Endothelial cell of umbilical vein (primary cell): ENCODE results near the gene ZNF672. TPM values are rescaled to one million over a fixed set of nuclear protein-coding genes. Genes with fewer than 3 reads are reported as not detected.

Experiments used
- BruUV-seq: library from RNA; stranded (reverse); fragments of 400-500 nt; replicated peaks from 2 replicates; lab custom pipeline; 2021; lab: Mats Ljungman, UMichigan
- CTCF ChIA-PET: fragments of 300-600, 350-600 bp; sonication (Branson Sonifier 250); formaldehyde crosslinking; loops from one replicate; lab custom pipeline; 2021; ENCODE audit warnings: antibody characterized with exemption, inconsistent platforms; lab: Charles Lee
- POLR2A ChIA-PET: fragments of 300-600, 350-600 bp; sonication (Branson Sonifier 250); formaldehyde crosslinking; loops from one replicate; lab custom pipeline; 2021; ENCODE audit warnings: antibody characterized with exemption, inconsistent platforms; lab: Charles Lee
- DNase-seq: peaks from one replicate; pipeline ENCODE4 v3.0.0-alpha.2; 2011; ENCODE audit warnings: low read depth, low spot score
- FAIRE-seq: peaks from 2 replicates; lab custom pipeline; 2011; peaks lifted over from hg19 to GRCh38; lab: Jason Lieb, UNC
- H2AFZ ChIP-seq: 2 replicates; pipeline ENCODE4 v1.6.0; 2012; ENCODE audit warnings: low read depth, low read length, control low read depth, inconsistent platforms
- H3K27ac ChIP-seq: 2 replicates; pipeline ENCODE4 v1.5.1; 2011; ENCODE audit warnings: low read depth, mild to moderate bottlenecking, control low read depth, low read length, moderate library complexity; ENCODE audit not compliant: insufficient read depth
- H3K27me3 ChIP-seq, 2 experiments: 2 replicates each; pipeline versions ENCODE4 v1.6.0 to v1.6.1; 2011; ENCODE audit warnings: low read length in 2 of 2, mixed read lengths in 1 of 2; ENCODE audit not compliant: control insufficient read depth in 2 of 2, insufficient read depth in 2 of 2
- H3K36me3 ChIP-seq, 2 experiments: 2 replicates in 1 of 2; 3 replicates in 1 of 2; pipeline ENCODE4 v1.5.1; 2011; ENCODE audit warnings: low read length in 2 of 2, mild to moderate bottlenecking in 1 of 2, moderate library complexity in 1 of 2; ENCODE audit not compliant: control insufficient read depth in 2 of 2, insufficient read depth in 2 of 2; ENCODE audit errors: extremely low read depth in 1 of 2
- H3K4me1 ChIP-seq: 3 replicates; pipeline ENCODE4 v1.5.1; 2011; ENCODE audit warnings: mild to moderate bottlenecking, low read length; ENCODE audit not compliant: control insufficient read depth, insufficient read depth; ENCODE audit errors: extremely low read depth
- H3K4me2 ChIP-seq: 2 replicates; pipeline ENCODE4 v1.6.1; 2011; ENCODE audit warnings: low read length, control low read depth, mixed read lengths; ENCODE audit not compliant: insufficient read depth
- H3K4me3 ChIP-seq, 3 experiments: fragments of 200-600 bp in 1 of 3; sonication (generic), shearing (Covaris generic) in 1 of 3; replicated peaks in 1 of 3; 2 replicates each; pipeline ENCODE4 v1.5.1; 2011 to 2016; ENCODE audit warnings: control low read depth in 3 of 3, low read length in 3 of 3, mild to moderate bottlenecking in 2 of 3, inconsistent platforms in 1 of 3, low read depth in 1 of 3, moderate library complexity in 1 of 3; ENCODE audit not compliant: insufficient read depth in 1 of 3
- H3K79me2 ChIP-seq: 2 replicates; pipeline ENCODE4 v1.6.0; 2012; ENCODE audit warnings: low read length, inconsistent platforms; ENCODE audit not compliant: control insufficient read depth, insufficient read depth
- H3K9ac ChIP-seq: replicated peaks from 2 replicates; pipeline ENCODE3; 2011; ENCODE audit warnings: low read length, control low read depth; ENCODE audit not compliant: insufficient read depth; ENCODE audit errors: extremely low read depth
- H3K9me1 ChIP-seq: replicated peaks from 3 replicates; pipeline ENCODE4 v1.6.0; 2011; ENCODE audit warnings: mild to moderate bottlenecking, low read length; ENCODE audit not compliant: control insufficient read depth, insufficient read depth; ENCODE audit errors: extremely low read depth
- H3K9me3 ChIP-seq: replicated peaks from 2 replicates; pipeline ENCODE4 v1.5.1; 2012; ENCODE audit warnings: low read length, inconsistent platforms; ENCODE audit not compliant: control insufficient read depth, insufficient read depth
- H4K20me1 ChIP-seq: replicated peaks from 2 replicates; pipeline ENCODE3; 2011; ENCODE audit warnings: mild to moderate bottlenecking, low read length; ENCODE audit not compliant: control insufficient read depth, insufficient read depth; ENCODE audit errors: extremely low read depth
- CTCF ChIP-seq, 2 donors: IDR thresholded peaks; 1 replicate in 1 of 2; 2 replicates in 1 of 2; pipeline ENCODE4 v1.5.1; 2011; ENCODE audit warnings: low read length in 2 of 2, mild to moderate bottlenecking in 2 of 2, moderate library complexity in 2 of 2, control low read depth in 1 of 2, inconsistent platforms in 1 of 2, low read depth in 1 of 2; ENCODE audit not compliant: insufficient read depth in 1 of 2; ENCODE audit errors: extremely low read depth in 1 of 2
- EZH2 ChIP-seq: IDR thresholded peaks from 2 replicates; pipeline ENCODE4 v1.6.1; 2012; ENCODE audit warnings: borderline replicate concordance, low read depth, mild to moderate bottlenecking, moderate library complexity, low read length, inconsistent platforms; ENCODE audit not compliant: severe bottlenecking
- FOS ChIP-seq: IDR thresholded peaks from 2 replicates; pipeline ENCODE4 v1.6.1; 2011; ENCODE audit warnings: mild to moderate bottlenecking, low read length, moderate library complexity, borderline replicate concordance; ENCODE audit not compliant: insufficient read depth
- GATA2 ChIP-seq: IDR thresholded peaks from 2 replicates; pipeline ENCODE4 v1.7.0; 2011; ENCODE audit warnings: low read depth, mild to moderate bottlenecking, moderate library complexity, mixed read lengths, low read length; ENCODE audit not compliant: insufficient read length, insufficient read depth
- JUN ChIP-seq: IDR thresholded peaks from 2 replicates; pipeline ENCODE4 v1.6.1; 2011; ENCODE audit warnings: borderline replicate concordance, low read depth; ENCODE audit not compliant: insufficient read length, insufficient read depth
- MAX ChIP-seq: IDR thresholded peaks from 2 replicates; pipeline ENCODE4 v1.6.1; 2011; ENCODE audit not compliant: insufficient read depth, insufficient read length
- MYC ChIP-seq: IDR thresholded peaks from one replicate; pipeline ENCODE4 v1.6.1; 2011; ENCODE audit warnings: mild to moderate bottlenecking, low read depth, low read length
- POLR2A ChIP-seq: IDR thresholded peaks from 2 replicates; pipeline ENCODE4 v1.6.1; 2012; ENCODE audit warnings: low read depth, mild to moderate bottlenecking, control low read depth, low read length
- POLR2AphosphoS5 ChIP-seq: IDR thresholded peaks from 2 replicates; pipeline ENCODE4 v1.6.1; 2012; ENCODE audit warnings: low read depth, mild to moderate bottlenecking, control low read depth, low read length, moderate library complexity; ENCODE audit not compliant: insufficient read depth
- dilution Hi-C: fragments of 300-500 bp; cut with MboI; formaldehyde crosslinking; loops from one replicate; pipeline ENCODE4 v1.15.0; 2019; ENCODE audit warnings: low sequenced_read_pairs; ENCODE audit not compliant: extremely low pct_ligation_motif_present
- intact Hi-C: fragments of 100-400 bp; cut with micrococcal nuclease; formaldehyde crosslinking; loops from one replicate; pipeline ENCODE4 v1.10.0; 2022
- polyA plus RNA-seq, 4 experiments: library from polyadenylated mRNA; depleted of rRNA in 3 of 4; stranded (reverse) in 3 of 4; unstranded in 1 of 4; fragments of >200 nt; gene quantifications; 2 replicates each; pipeline versions ENCODE4 v1.2.1 to v1.2.3, GENCODE V29; 2011 to 2012; ENCODE audit warnings: missing spikeins in 1 of 4
- total RNA-seq: library from RNA; stranded (reverse); gene quantifications from 2 replicates; pipeline ENCODE4 v1.2.3, GENCODE V29; 2021

The ZNF672 gene
- total and polyA plus RNA-seq, 2 donors (not counting 3 experiments of a cell fraction or from before 2014, with no cell fraction given): 20.1 to 29.6 TPM

DNA sequence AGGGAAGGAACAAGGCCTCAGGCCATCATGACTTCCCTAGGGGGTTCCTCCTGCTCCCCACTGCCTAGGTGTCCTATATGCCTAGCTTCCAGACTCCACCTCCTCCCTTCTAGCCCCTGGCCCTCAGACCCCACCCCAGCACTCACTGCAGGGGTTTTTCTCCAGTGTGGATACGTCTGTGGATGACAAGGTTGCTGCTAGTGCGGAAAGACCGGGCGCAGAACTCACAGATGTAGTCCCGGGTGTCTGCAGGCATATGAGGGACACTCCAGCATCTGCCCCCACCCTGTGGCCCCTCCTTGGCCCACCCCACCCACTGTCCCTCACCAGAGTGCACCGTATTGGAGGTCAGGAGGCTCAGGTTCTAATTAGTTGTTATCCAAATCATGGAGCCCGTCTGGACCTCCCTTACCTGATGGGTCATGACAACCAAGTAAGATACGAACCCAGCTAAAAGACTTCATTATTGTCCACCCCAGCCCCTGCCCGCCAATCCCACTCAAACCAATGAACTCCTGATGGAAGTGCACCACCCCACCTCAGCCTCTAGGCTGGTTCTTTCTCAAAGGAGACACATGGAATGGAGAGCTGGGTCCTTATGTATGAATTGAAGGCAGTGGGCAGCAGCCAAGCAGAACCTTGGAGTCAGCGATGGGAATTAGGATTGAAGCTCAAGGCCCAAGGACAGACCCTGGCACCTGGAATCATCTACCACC is 12.7 kb downstream of the ZNF672 start:
- POLR2A ChIA-PET: interaction anchor here (1.9 kb wide), 1 partner anchor 13 kb away, joined by 6 read pairs; the partner anchor contains the start of gene ZNF672
- Histone ChIP-seq H3K27ac (no peak overlapping the region), H3K4me1 (no peaks in the 10 kb centered on the region), H3K36me3 (peaks cover 2 to 31% of the 10 kb centered on the region in 2 experiments), H4K20me1 (no peaks in the 10 kb centered on the region), H3K9me3 (no peaks in the 10 kb centered on the region), H2AFZ (no peak overlapping the region), H3K9me1 (no peaks in the 10 kb centered on the region), H3K27me3 (no peaks in the 10 kb centered on the region), H3K4me2 (no peak overlapping the region), H3K9ac (no peak overlapping the region), H3K4me3 (no peak overlapping the region), H3K79me2 (no peaks in the 10 kb centered on the region)
- dilution Hi-C loops (no loop called here), intact Hi-C loops (no loop called here)
- FAIRE-seq (no peak), DNase-seq (no peak)
- TF ChIP-seq MYC: no peak
- TF ChIP-seq MAX: no peak
- TF ChIP-seq FOS: no peak
- no peak for TF ChIP-seq JUN
- TF ChIP-seq POLR2AphosphoS5: no peak
- no peak for TF ChIP-seq CTCF (IDR thresholded peaks at IDR 0.05; ENCODE audit: extremely low read depth in 1 of 2, insufficient read depth in 1 of 2, low read depth in 1 of 2, low read length in 2 of 2)
- no peak for TF ChIP-seq EZH2
- no peak for TF ChIP-seq GATA2
- TF ChIP-seq POLR2A: no peak
- CTCF ChIA-PET: no interaction called here
- no TSS peak for BruUV-seq
